HG02943 (cell line): ENCODE measurements around the gene RORC.

ENCODE experiments used
- ATAC-seq: cut with Tn5 transposase; IDR thresholded peaks from one replicate; pipeline ENCODE4 v1.9.1; 2021; ENCODE audit warnings: mild to moderate bottlenecking, low read depth, moderate library complexity; ENCODE audit not compliant: unreplicated experiment

Gene RORC

DNA sequence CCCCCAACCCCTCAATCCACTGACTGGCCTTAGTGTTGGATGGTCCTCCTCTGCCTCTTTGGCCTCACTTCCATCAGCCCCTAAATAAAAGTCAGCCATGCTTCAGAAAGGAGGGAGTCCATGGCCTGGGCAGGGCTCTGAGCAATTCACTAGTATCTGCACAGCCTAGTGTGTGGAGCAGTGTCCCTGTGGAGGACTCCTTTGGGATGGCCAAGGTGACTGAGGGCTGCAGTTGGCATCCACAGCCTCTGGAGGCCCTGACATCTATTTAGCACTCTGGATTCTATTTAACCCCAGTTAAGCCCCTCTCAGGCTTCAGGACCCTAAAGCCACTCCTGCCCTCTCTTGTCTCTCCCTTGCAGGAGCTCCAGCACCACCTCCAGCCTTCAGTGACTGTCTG is 18.3 kb upstream of the RORC start:
- ATAC-seq, result no peak

DNA sequence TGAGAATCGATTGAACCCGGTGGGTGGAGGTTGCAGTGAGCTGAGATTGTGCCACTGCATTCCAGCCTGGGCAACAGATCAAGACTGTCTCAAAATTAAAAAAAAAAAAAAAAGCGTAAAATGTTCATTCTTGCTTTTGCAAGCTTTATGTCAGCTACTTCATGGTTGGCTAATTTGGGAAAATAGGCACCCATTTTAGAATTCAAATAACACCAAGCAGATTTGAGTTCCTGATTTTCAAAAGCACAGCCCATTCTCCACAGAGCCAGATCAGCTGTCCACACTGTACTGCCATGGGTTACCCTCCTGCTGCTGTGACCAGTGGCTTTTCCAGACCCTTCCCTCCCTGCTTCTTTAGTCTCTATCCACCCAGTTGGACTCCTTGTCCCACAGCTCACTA is 17.5 kb upstream of the RORC start:
- no peak for ATAC-seq

DNA sequence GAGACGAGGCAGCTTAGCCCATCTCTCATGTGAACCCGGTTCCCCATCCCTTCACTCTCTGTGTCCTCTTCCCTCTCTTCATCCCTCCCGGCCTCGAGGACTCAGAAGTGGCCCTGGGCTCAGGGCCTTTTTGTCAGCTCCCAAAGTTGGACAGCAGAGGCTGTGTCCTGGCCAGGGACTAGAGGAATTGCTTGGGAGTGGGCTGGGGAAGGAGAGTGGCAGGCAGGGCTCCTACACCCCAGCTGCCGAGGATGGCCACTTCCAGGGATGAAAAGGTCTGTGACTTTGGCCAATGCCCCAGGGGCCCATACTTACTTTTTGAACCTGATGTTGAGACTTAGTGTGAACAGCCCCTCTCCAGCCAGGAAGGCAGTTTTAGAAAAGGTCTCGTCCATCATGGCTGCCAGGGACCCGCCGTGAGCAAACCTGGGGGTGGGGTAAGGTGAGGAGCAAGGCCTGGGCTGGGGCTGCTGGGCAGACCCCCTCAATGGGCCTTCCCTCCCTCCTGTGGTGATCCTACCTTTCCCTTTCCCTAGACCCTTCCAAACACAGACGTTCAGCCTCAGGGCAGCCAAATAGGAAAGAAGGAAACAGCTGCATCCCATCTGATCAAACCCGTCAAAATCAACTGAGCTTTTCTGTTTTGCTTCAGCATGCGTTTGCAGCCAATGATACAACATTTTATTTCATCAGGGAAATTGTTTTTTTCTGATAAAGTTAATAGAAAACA is 16.4 kb upstream of the RORC start:
- no peak for ATAC-seq

- no peak for ATAC-seq
These were observed 15.2 kb upstream of the RORC start for GRCh38 chr1:151846686-151847237.

DNA sequence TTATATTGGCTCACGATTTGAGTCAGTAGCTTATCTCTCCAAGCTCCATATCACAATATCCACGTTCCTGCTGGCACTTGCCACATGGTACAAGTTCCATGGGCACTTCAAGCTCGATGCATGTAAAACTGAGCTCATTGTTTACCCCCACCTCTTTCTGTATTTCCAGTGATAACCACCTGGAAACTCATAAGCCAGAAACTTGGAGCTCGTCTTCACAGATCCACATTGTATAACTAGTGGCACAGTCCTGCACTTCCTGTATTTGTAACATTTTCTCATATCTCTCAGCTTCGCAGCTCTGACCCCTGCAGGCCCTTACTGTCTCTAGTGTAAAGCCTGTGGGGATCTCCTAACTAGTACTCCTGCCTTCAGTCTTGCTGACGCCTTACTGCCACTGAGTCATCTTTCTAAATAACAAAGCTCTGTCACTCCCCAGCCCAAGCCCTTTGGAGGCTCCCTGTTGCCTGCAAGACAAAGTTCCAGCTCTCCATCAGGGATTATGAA is 14.5 kb upstream of the RORC start:
- ATAC-seq, result no peak

- ATAC-seq, result no peak
These were observed 11.8 kb upstream of the RORC start for GRCh38 chr1:151843398-151843797.

DNA sequence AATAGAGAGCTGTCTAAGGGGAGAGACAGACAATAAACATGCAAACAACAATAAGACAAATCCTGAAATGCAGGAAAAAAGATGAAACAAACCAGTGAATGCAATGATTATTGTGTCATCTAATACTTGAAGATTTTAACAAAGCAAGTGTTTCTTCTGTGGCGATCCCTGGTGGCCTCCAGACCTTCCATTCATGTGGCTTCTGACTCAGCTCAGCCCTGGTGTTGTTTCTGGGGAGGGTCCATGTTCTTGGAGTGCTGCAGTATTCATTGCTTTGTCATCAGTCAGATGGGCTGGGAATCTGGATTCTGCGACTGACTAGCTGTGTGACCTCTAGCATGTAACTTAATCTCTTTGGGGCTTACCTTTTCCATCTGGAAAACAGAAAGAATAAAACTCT is 9.5 kb upstream of the RORC start:
- ATAC-seq, result no peak

GRCh38 chr1:151840421-151840820 is 8.8 kb upstream of the RORC start:
- ATAC-seq, result no peak

DNA sequence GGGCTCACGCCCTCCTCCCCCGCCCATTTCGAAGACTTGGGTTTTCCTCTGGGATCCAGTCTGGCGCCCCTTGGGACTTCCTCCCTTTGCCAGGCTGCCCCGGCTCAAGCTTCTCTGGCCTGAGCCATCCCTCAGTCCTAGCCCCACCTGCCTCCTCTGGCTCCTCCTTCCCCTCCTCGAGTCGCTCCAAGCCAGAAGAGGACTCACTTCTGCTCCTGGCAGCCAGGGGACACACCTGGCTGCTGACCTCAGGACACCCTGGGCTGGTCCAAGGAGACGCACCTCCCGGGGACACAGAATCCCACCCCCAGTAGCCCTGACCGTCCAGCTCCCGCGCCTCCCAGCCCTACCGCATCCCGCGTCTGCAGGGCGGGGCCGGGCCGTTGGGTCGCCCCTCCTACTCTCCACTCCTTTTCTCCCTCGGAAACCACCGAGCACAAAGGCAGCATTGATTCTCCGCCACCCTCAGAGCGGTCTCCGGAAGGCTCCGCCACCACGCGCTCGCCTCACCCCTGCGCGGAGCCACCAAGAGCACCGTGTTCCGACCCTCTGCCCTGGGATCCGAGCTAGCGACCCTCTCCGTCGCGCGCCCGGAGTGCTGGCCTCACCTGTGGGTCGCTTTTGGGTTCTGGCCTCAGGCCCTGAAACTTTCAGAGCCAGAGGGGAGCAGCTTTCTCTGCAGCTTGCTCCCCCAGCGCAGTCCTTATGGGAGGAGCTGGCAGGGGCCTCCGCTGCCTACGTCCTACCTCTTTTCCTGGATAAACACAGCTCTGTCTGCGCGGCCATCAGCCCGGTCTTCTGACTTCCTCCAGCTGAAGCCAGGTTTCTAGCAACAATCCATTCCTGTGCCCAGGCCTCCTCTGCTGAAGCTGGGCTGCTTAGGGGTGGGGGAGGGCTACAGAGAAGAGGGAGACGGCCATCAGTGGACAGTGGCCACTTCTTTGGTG is 8.1 kb upstream of the RORC start, which contains the start of gene C2CD4D:
C2CD4D (minus strand) TSS at position 364 of the 947 bp plus-strand sequence. CDS start 831 bp downstream, outside the sequence.
- ATAC-seq, result no peak

- no peak for ATAC-seq
These were observed 7.4 kb upstream of the RORC start for GRCh38 chr1:151839082-151839412.

- ATAC-seq, result no peak
These were observed 6.8 kb upstream of the RORC start for GRCh38 chr1:151838222-151839081.

- no peak for ATAC-seq
These were observed 6.3 kb upstream of the RORC start for GRCh38 chr1:151837884-151838221.

GRCh38 chr1:151837197-151837596 is 5.6 kb upstream of the RORC start:
- ATAC-seq, result no peak

GRCh38 chr1:151835596-151835995 is 4.0 kb upstream of the RORC start:
- ATAC-seq, result no peak

DNA sequence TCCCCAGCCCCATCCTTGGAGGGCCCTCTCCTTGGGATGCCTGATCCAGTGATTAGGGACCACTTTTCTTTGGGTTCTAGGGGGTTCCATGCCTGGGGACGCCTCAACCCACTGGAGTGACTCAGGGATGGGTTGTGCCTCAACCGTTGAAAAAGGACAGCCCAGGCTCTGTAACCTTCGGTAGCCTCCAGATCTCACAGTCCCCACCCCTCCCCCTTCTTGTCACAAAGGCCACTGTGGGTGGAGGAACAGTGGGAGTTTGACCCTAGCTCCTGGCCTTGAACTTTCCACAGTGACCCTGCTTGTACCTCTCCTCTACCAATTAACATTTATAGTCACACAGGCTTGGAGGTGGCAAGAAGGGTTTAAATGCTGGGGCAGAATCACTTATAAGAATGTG is 2.6 kb upstream of the RORC start:
- ATAC-seq, result no peak

DNA sequence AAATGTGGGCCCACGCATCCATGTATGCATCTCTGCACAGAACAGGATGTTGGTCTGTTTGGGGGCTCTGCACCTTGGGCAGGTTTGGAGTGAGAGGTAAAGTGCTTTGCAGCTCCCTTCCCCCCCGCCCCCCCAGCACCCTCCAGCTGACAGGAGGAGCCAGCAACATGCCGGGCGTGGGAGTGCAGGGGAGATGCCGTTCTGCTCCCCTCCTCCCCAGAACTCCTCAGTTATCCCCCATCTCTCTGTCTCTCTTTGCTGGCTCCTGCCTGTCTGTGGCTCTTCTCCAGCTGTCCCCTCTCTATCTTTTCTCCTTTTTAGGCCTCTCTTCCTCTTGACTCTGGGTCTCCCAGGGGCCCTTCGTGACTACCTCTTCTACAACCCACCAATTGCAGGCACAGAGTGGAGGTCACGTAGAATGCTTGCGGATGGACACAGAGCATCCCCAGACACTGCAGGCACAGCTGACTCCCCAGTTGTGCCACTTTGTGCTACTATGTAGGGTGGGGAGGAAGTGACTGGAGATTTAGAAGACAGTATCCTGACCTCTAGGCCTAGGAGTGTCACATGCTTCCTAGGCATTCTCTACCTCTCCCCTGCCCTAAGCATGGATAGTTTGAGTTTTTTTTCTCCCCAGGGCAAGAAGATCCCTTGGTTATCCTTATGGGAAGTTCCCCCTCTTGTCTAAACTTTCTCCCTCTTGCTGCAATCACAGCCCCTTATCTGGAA is 1.7 kb upstream of the RORC start:
- ATAC-seq, result no peak

DNA sequence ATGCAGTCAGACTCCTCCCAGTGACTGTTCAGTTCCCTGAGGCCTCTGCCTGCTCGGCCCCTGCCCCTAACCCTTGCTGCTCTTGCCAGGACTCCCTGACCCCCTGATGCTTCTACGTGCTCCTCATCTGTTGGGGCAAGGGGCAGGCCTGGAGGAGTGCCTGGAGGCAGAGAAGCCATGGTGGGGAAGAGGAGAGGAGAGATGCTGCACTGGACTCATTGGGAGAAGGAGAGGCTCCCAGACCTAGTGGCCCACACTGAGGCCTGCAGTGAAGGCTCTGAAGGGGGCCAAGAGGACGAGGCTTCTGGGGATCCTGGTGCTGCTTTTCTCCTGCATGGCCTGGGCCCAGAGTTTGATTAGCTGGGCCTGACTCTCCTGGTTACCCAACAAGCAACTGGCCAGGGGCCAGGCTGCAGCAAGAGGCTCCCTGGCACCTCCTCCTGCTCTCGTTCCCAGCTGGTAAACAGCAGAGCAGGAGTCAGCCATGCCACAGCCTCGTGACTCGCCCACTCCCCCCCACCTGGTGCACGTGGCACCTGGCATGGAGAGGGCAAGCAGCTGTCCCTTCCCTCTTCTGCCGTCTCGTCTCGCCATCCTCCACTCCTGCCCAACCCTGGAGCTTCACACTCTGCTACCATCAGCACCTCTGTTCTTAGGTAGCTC is 847 bp upstream of the RORC start:
- no peak for ATAC-seq

DNA sequence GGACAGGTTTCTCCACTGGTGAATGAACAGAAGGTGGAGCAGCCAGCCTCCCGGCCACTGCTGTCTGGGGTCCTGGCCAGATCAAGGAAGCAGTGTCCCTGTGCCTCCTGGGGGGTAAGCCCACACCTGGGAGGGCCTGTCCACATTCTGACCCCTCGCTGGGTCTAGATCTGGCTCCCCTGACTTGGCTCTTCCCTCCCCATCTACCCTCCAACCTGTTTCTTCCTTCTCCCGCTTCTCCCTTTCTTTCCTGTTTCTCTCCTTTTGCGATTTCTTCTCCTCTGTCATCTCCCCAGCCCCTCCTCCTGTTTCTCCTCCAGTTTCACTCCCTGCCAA is 378 bp downstream of the RORC start:
- no peak for ATAC-seq

GRCh38 chr1:151830055-151830454 is 1.5 kb downstream of the RORC start:
- ATAC-seq, result no peak
